RWPE1 (cell line): Measurements from ENCODE around the gene SERPINA3.

ENCODE experiments used
- CTCF ChIA-PET: fragments of 350-600 bp; sonication (Branson Sonifier 250); formaldehyde crosslinking; extraction: SDS; loops from one replicate; lab custom pipeline; 2021; lab: Yijun Ruan, JAX
- POLR2A ChIA-PET: fragments of 400-600 bp; formaldehyde crosslinking; extraction: SDS; loops from one replicate; lab custom pipeline; 2020; ENCODE audit warnings: antibody characterized with exemption; ENCODE audit not compliant: low non-redundant PET; lab: Yijun Ruan, JAX
- DNase-seq: peaks from one replicate; pipeline ENCODE4 v3.0.0; 2012; ENCODE audit warnings: low spot score
- H3K27ac ChIP-seq: fragments of 450-650 bp; 2 replicates; pipeline ENCODE4 v1.5.1; 2017
- CTCF ChIP-seq: fragments of 450-650 bp; conservative IDR thresholded peaks from 2 replicates; pipeline ENCODE4 v1.5.1; 2017; ENCODE audit warnings: low read depth, mild to moderate bottlenecking

The SERPINA3 gene

GRCh38 chr14:94620597-94620996 is 8.4 kb downstream of the SERPINA3 start:
- POLR2A ChIA-PET = no interaction called here
- H3K27ac ChIP-seq = no peak overlapping the region
- TF ChIP-seq CTCF = no peak
- CTCF ChIA-PET = no interaction called here
- DNase-seq = no peak

GRCh38 chr14:94621358-94622134 is 9.4 kb downstream of the SERPINA3 start:
- no peak overlapping the region for H3K27ac ChIP-seq
- no peak for TF ChIP-seq CTCF
- ChIA-PET POLR2A (no interaction called here), CTCF (no interaction called here)
- no peak for DNase-seq

GRCh38 chr14:94622653-94623421 is 10.6 kb downstream of the SERPINA3 start:
- POLR2A ChIA-PET = no interaction called here
- CTCF ChIA-PET = no interaction called here

GRCh38 chr14:94623422-94623809 is 11.2 kb downstream of the SERPINA3 start:
- ChIA-PET CTCF (no interaction called here), POLR2A (no interaction called here)
- TF ChIP-seq CTCF = no peak
- DNase-seq = no peak
- H3K27ac ChIP-seq = no peak overlapping the region

More at GRCh38 chr14:94622653-94623421, 10.6 kb downstream of the SERPINA3 start:
- TF ChIP-seq CTCF = no peak
- no peak for DNase-seq
- no peak overlapping the region for H3K27ac ChIP-seq

GRCh38 chr14:94623856-94624499 is 11.8 kb downstream of the SERPINA3 start:
- ChIA-PET POLR2A (no interaction called here), CTCF (no interaction called here)
- H3K27ac ChIP-seq = no peak overlapping the region
- no peak for DNase-seq
- no peak for TF ChIP-seq CTCF

GRCh38 chr14:94624537-94625352 is 12.6 kb downstream of the SERPINA3 start:
- H3K27ac ChIP-seq = no peak overlapping the region
- DNase-seq = no peak
- CTCF ChIA-PET = no interaction called here
- TF ChIP-seq CTCF = no peak
- POLR2A ChIA-PET = no interaction called here
